GM12865 (cell line): ENCODE data around the gene PTPN13.

Source experiments
- DNase-seq: peaks from one replicate; pipeline ENCODE4 v3.0.0; 2010; ENCODE audit warnings: low read depth
- H3K4me3 ChIP-seq: 2 replicates; pipeline ENCODE4 v1.5.1; 2011; ENCODE audit warnings: mild to moderate bottlenecking, low read depth, low read length, control low read depth
- CTCF ChIP-seq: IDR thresholded peaks from 2 replicates; pipeline ENCODE4 v1.5.1; 2011; ENCODE audit warnings: low read length, control low read depth, low read depth, inconsistent platforms; ENCODE audit not compliant: insufficient read depth; ENCODE audit errors: missing control alignments

The PTPN13 gene

GRCh38 chr4:86670298-86670697 lies 76.2 kb downstream of the PTPN13 start:
- no peak overlapping the region for H3K4me3 ChIP-seq
- DNase-seq = no peak
- no peak for TF ChIP-seq CTCF

GRCh38 chr4:86670756-86671155 lies 76.6 kb downstream of the PTPN13 start:
- no peak for DNase-seq
- no peak for TF ChIP-seq CTCF
- no peak overlapping the region for H3K4me3 ChIP-seq

- TF ChIP-seq CTCF = no peak
- no peak overlapping the region for H3K4me3 ChIP-seq
- DNase-seq = no peak
Observed at GRCh38 chr4:86675548-86675947, 81.4 kb downstream of the PTPN13 start.

- DNase-seq = no peak
- TF ChIP-seq CTCF = no peak
- H3K4me3 ChIP-seq = no peak overlapping the region
Observed at GRCh38 chr4:86678796-86679195, 84.7 kb downstream of the PTPN13 start.

- no peak overlapping the region for H3K4me3 ChIP-seq
- DNase-seq = no peak
- no peak for TF ChIP-seq CTCF
Observed at GRCh38 chr4:86679441-86679840, 85.3 kb downstream of the PTPN13 start.

GRCh38 chr4:86683167-86683566 lies 89.1 kb downstream of the PTPN13 start:
- peak; percentile 33 for DNase-seq

More at GRCh38 chr4:86683167-86683566, 89.1 kb downstream of the PTPN13 start:
- TF ChIP-seq CTCF = no peak
- H3K4me3 ChIP-seq = no peak overlapping the region
